HG02759 (cell line): Measurements from ENCODE around the gene MAL.

Experiments
- ATAC-seq: cut with Tn5 transposase; IDR thresholded peaks from one replicate; pipeline ENCODE4 v1.9.1; 2021; ENCODE audit warnings: mild to moderate bottlenecking, moderate library complexity; ENCODE audit not compliant: unreplicated experiment

MAL gene

DNA sequence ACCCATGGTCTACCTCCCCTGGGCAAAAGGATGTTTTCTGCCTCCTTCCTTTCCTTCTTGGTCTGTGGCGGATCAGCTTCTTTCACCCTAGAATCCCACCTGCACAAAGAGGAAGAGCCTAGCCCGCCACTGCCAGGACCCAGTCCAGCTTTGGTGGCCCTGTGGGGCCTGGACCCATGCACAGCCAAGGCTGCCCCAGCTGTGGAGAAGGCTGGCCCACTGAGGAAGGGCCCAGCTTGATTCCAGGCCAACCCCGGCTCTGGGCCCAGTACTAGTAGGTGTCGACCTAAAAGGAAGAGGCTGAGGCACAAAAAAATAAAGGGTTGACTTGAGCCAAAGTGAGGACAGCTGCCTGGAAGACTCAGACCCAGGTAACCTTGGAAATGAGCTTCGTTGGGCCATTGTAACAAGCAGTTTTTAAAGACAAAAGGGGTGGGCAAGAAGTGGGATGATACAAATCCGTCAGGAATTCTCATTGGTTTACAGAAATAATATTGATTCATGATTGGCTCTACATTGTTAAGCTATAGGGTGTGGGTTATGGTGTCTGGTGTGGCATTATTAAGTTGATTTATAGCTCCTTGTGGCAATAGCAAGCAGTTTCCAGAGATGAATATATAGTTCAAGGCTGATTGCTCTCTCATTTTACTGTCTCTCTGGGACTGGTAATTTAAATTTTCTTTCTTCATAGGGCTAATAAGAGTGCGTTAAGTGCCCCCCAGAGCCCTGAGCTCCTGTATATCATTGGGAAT is 29.8 kb upstream of the MAL start:
- no peak for ATAC-seq

DNA sequence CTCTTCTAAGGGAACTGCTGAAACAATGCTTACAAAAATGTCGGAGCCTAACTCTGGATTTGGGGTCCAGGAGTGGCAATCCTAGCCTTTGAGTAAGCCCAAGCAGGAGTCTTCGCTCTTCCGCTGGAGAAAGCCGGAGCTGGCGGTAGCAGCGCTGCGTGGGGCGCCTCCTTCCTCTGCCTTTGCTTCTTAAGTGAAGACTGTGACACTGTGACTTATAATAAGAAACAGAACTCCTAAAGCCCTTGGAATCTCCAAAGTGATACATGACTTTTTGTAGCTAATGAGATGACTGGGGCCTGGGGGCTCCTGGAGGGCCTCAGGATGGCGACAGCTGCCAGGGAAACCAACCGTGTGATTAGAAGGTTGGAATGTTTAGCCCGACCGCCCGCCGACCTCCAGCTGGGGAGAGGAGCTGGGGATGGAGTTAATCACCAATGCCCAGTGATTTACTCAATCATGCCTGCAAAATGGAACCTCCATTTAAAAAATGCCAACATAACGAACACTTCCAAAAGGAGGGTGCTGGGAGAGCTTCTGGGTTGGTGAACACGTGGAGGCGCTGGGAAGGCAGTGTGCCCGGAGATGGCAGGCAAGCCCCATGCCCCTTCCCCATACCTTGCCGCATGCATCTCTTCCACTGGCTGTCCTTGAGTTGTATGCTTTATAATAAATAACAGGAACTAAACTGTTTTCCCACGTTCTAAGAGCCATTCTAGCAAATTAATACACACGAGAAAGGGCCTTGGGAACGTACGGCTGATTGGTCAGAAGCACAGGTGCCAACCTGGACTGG is 29.0 kb upstream of the MAL start:
- ATAC-seq: no peak

DNA sequence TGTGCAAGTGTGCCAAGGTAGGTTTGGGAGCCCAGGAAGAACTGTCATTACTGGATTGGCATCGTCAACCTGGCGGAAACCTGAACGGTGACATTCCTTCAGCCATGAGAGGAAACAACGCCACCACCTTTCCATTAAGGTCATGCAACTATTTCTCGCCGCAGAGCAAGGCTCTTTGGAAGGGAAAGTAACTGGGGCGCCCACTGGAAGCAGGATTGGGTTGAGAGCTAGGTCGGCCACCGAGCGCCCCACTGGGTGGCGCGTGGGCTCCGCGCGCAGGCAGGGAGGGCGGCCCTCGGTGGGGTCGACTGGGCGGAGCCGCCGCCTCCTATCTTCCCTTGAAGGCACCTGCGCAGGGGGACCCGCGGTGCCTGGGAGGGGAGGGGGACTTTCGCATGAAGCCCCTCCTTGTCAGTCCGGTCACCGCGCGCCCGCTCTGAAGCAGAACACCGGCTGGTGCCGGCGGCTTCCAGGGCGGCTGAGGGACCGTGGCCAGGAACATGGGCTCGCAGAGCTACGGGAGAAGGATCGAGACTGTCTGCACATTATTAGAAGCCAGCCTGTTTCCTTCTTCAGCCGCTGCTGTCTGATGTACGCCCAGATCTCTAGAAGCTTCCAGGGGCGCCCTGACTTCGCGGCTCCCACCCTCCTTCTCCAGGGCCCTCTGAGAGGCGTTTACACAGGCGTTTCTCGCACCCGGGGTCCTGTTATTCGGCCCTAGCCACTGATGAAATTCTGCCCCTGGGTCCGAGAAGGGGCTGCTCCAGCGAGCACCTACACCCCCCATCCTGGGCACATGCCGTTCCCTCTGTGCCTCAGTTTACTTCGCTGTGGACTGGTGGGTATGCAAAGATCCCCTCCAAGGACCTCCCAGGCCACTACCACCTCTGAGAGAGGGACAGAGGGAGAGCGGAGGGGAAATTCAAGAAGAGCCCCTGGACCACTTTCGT is 27.3 kb upstream of the MAL start:
- no peak for ATAC-seq

DNA sequence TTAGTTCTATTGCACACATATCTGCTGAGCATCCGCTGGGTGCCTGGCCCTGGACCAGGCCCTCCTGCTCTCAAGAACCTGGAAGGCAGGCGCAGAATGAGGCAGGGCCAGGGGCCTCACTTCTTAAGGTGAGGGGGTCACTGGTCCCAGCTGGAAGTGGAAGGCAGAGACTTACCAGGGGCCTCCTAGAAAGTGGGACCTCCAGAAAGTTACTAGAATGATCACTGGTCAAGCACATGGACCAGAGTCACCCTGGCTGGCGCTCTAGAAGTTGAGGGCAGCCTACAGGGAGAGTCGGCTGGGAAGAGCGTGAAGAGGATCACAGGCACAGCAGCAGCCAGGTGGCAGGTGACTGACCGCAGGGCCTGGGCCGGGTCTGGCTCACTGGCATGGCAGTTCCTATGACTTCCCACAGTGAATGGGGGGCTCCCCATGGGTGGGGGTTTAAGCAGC is 26.1 kb upstream of the MAL start:
- ATAC-seq: no peak

DNA sequence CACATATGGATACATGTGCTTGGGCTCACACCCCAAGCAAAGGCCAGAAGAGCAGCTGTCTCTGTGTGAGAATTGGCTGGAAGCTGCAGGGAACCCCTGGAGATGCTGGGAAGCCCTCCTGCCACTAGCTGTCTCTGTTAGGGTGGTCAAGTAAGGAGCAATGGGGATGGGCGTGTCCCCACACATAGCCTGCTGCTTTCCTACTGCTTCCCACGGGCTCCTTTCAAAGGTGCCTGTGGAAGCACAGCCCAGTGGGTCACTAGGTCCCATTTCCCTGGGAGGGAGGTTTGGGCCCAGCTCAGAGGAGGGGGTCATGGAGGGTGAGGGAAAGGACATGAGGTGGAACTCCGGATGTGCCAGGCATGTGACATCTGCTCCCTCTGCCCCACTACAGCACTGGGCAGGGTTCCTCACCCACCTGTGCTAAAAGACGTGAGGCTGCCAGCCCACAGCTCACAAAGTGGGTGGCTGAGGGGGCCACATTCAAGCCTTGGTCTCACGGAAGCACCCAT is 24.4 kb upstream of the MAL start:
- ATAC-seq: no peak

DNA sequence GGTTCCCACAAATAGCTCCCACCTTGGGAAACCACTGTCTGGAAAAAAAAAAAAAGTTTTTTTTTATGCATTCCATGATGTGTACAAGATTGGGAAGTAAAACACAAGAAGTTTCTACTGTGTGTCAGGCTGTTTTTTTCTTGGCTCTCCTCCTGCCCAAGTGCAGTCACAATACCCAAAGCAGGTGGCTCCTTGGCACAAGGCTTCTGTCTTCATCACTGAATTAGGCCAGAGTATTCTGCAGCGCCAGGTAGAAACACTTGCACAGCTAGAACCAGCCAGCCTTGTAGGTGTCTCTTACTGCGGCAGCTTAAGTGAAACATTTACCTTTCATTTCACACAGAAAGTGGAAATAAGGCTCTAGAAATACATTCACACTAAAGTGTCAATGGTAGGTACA is 23.8 kb upstream of the MAL start:
- ATAC-seq: no peak

DNA sequence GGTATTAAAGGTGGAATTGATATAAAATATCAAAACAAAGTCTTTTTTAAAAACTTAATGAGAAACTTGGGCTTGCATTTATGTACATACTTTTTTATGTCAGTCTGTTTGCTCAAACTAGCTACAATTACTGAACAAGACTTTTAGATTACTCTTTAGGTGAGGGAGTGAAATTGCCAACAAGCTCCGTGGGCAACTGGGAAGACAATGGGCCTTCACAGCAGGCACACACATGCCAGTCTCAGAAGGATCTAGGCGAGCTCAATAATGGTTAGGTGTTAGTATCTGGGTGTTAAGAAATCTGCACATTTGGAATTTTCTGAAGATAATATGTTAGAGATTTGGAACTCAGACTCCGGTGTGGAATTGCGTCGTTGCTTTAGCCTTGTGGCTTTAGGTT is 23.0 kb upstream of the MAL start:
- ATAC-seq: no peak

DNA sequence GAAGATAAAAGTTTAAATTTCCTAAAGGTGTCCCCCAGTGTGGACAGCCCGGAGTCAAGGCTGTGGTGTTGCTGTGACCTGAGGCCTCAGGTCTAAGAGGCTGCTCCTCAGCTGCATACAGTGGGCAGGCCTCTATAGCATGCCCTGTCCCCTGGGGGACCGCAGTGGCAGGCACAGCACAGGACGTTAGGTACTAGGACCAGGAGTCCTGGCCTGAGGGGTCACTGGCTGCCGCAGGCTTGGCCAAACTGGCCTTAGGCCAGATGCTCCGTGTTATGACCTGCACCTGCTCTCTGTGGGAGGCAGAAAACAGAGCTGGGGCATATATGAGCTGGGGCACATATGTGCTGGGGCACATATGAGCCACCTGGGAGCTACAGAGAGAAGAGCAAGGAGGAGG is 21.2 kb upstream of the MAL start:
- no peak for ATAC-seq

DNA sequence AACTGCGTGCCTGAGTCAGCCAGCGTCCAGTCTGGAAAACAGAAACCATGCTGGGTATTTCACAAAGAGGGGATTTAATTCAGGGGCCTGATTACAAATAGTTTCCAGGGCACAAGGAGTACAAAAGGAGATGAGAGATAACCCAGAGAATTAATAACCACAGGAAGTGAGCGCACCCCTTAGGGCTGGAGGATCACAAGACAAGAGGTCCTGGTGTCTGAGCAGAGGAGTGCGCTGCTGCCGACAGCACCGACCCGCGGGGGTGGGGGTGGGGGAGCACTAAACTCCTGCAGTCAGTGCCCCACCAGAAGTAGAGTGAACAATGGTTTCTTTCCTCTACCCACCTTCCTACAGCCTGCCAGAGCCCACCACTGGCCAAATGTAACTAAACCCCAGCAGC is 20.8 kb upstream of the MAL start:
- no peak for ATAC-seq

DNA sequence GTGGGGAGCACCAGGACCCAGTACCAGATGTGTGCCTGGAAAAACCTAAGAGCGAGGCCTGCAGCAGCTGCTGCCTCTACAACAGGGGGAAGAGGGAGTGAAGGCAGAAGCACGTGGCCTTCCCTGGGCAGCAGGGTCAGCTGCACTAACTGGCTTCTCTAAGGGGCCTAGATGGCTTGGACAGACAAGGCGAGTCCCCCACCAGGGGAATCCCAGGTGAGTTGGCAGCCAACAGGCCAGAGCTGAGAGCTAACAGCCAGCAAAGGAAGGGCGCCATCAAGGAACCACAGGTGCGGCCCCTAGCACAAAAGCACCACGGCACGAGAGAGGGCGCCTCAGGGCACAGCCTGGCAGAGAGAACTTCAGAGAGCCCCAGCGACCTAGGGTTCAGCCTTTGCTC is 19.8 kb upstream of the MAL start:
- ATAC-seq: no peak

DNA sequence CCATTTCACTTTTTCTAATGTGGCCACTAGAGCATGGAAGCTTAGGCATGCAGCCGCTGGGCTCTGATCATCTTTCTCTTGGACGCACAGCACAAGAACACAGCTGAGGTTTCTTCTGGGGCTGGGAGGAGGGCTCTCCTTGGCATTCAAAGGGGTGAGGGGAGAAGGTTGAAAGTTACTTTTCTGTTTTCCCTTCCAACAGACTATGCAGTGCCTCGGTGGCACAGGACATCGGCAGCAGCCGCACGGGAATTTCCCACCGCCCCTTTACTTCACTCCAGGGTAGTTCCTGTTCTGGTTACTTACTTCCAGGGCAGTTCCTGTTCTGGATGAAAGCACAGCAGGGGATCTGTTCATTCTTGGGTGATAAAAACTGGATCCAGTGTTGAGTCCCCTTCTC is 18.9 kb upstream of the MAL start:
- no peak for ATAC-seq

DNA sequence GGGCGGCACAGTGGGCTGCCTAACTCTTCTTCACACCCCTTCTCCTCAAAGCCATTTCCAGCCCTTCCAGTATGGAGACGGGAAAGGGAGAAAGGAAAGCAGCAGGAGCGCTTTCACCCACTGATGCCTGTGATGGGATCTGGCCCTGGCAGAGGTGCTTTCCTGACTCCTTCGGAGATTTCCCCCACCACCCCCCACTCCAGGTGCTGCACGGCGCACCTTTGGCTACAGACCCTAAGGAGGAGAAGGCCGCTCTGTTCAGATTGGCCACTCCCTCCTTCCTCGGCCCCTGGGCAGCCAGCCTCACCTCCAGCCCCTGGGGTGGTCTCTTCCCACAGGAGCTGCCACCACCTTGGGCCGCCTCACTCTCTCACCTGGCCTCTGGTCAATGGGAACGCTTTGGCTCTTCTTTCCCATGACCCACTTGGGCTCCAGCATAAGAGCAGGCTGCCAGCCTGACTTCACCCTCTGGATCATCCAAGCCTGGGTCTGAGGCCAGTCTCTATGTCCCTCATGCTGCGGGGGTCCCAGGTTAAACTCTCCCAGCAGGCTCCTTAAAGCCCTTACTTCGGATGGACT is 18.4 kb upstream of the MAL start:
- ATAC-seq: no peak

DNA sequence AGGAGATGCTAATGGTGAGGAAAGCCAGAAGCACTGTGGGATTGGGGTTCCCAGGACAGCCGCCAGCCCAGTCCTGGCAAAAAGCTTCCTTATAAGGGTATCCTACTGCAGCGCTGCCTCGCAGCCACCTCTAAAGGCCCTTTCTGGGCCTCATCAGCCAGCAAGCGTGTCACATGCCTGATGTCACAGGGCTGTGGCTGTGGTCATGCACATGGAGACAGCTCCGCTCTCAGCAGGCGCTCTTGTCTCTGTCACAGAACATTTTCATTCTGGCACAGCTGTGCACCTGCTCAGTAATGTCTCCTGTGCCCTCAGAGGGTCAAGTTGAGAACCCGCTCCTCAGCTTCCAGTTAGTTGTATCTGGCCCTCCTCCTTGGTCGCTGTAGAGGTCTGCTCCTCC is 17.7 kb upstream of the MAL start:
- no peak for ATAC-seq

DNA sequence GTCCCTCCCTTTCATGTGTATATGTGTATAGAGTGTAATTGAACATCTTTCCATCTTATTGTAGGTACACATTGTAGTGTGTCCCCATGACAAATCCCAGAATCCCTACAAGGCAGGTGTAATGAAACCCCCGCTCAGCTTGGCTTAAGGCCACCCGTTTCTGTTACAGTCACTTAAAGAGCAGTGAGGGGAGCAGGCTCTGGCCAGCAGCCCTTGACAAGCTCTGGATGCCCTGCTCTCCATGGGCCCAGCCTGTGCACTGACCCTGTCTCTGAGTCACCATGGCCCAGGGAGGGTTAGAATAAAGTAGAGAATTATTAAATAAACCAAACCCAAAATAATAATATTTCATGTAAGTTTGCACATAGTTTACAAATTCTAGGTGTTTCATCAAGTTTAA is 17.2 kb upstream of the MAL start:
- no peak for ATAC-seq

DNA sequence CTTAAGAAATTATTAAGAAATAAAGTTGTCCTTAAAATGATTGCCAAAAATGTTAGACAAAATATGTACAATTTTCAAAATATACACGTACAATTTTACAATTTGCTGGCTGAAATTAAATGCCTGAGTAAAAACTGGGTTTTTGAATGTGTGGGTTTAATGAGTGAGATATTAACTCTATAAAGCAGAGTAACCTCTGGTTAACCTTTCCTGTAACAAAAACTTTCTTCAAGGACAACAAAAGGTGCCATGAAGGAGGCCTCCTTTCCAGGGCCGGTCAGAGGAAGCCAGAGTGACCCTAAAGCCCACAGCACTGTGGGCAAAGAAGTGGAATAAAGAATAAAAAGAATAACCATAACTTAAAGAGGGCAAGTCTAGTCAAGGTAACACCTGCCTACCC is 16.5 kb upstream of the MAL start:
- ATAC-seq: no peak

DNA sequence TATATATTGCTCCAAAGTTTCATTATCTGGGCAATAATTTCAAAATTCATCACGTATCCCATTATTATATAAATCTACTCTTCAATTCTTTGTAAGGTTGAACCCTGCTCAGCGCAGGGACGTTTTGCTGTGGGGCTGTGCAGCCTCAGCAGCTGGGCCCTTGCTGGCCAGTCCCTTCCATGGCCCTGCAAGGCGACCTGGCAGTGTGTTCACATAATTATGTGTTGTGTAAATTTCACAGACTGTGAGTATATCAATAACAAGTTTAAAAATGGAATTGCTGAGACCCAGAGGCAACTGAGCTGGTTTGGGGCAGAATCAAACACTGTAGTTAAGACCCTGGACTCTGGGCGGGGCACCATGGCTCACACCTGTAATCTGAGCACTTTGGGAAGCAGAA is 16.1 kb upstream of the MAL start:
- no peak for ATAC-seq

DNA sequence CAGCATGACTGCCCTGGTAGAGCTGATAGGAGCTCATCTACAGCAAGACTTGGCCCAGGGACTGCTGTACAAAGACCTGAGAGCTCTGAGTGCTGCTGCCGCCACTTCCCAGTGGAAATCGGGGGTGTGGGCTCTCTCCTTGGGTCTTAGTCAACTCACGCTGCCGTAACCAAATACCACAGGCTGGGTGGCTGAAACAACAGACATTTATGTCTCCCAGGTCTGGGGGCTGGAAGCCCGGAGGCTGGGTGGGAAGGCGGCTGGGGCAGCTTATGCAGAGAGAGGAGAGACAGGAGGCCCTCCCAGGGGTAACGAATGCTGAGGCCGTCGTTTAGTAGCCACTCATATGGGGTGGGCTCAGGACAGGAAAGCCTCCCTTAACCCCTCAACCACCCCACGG is 15.4 kb upstream of the MAL start:
- no peak for ATAC-seq

DNA sequence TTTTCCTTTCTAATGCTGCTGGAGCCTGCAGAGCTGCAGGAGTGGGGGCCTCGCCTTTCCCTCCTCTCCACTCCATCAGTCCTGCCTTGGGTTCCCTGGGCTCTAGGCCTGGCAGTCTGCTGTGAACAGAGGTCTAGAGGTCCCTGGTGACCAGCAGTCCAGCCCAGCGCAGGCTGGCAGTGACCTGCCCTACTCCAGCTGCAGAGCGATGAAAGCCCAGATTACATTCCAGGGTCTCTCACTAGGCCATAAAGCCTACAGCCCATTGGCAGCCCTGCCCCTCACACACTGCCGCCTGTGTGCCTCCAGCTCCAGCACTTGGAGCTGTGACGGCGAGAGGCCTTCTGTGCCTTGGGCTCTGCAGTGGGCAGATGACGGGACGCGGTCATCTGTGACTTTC is 14.8 kb upstream of the MAL start:
- ATAC-seq: no peak

DNA sequence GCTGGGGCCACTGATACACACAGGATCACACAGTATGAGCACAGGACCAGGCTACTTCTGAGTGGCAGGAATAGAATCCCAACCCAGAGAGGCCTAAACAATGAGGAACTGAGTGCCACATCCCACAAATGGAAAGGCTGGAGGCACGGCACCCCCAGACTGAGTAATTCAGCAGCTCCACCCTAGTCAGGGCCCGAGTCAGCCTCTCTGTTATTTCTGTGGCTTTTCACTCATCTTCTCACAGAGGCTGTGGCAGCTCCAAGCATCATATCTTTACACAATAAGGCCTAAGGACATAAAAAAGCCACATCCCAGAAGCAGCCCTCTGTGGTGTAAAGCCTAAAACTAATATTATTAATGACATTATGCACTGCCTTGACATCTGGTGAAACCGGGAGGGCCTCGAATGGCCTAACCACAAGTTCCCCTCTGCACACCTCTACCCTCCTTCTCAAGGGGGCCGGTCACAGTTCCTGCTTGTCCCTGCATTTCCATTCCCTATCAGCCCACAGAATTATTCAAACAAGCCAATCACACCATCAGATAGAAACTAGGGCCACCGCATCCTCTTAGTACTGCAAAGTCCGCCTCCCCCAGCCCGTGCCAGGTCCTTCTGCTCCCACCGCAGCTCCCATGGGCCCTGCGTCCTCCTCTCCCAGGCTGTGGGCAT is 12.5 kb upstream of the MAL start:
- ATAC-seq: peak; percentile 83

DNA sequence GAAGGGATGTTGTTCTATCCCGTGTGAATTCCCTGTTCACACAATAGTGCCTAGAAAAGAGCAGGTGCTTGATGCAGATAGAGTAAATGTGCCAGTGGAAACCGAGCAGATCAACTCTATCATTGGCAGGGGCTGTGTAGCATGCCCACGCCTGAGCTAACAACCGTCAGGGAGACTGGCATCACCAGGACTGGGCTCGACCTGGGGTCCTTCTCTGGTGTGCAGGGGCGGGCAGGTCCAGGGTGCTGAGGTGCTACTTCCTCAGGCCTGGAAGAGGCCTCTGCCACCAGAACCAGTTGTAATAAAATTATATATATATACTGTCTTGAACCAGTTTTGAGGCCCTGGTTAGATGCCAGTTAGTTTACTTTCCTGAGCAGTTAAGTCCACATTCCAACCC is 11.8 kb upstream of the MAL start:
- no peak for ATAC-seq
